HepG2 (cell line): ENCODE results near the gene CHFR.

Source experiments
- BCLAF1 ChIP-seq: fragments of 450-650 bp; IDR thresholded peaks from 2 replicates; pipeline ENCODE4 v1.6.1; 2017; ENCODE audit warnings: mild to moderate bottlenecking
- CREM ChIP-seq, 2 experiments: sonication (generic) in 1 of 2; formaldehyde crosslinking in 1 of 2; IDR thresholded peaks; 2 replicates each; pipeline versions ENCODE4 v1.4.0 to v1.6.1; 2016 to 2020; ENCODE audit warnings: antibody characterized with exemption in 1 of 2, mild to moderate bottlenecking in 1 of 2, missing genetic modification reagents in 1 of 2
- HCFC1 ChIP-seq: fragments of 150-350 bp; IDR thresholded peaks from 2 replicates; pipeline ENCODE4 v1.6.1; 2014; ENCODE audit warnings: low read depth, low read length
- HNF4A ChIP-seq: sonication (generic); formaldehyde crosslinking; IDR thresholded peaks from 2 replicates; pipeline ENCODE4 v1.4.0; 2020; ENCODE audit warnings: missing genetic modification reagents
- IKZF1 ChIP-seq: fragments of 450-650 bp; IDR thresholded peaks from 2 replicates; pipeline ENCODE4 v1.7.1; 2016
- JUN ChIP-seq: sonication (generic); formaldehyde crosslinking; IDR thresholded peaks from 2 replicates; pipeline ENCODE4 v1.4.0; 2020; ENCODE audit warnings: mild to moderate bottlenecking, missing genetic modification reagents
- JUND ChIP-seq: sonication (generic); formaldehyde crosslinking; IDR thresholded peaks from 2 replicates; pipeline ENCODE4 v1.8.0; 2022; ENCODE audit warnings: mild to moderate bottlenecking, missing genetic modification reagents
- POLR2A ChIP-seq, 2 experiments: IDR thresholded peaks; 2 replicates each; pipeline ENCODE4 v1.6.1; 2011; ENCODE audit warnings: low read depth in 2 of 2, low read length in 2 of 2, mild to moderate bottlenecking in 1 of 2, moderate library complexity in 1 of 2; ENCODE audit not compliant: insufficient read depth in 1 of 2
- ZBTB20 ChIP-seq: sonication (generic); formaldehyde crosslinking; IDR thresholded peaks from 2 replicates; pipeline ENCODE4 v1.8.1; 2023; ENCODE audit warnings: missing genetic modification reagents, low read depth, mild to moderate bottlenecking, borderline replicate concordance
- TF ChIP-seq, protein P1 (sequence below): sonication (generic); formaldehyde crosslinking; IDR thresholded peaks from 2 replicates; pipeline ENCODE4 v1.4.0; 2020; ENCODE audit warnings: missing genetic modification reagents, borderline replicate concordance
- TF ChIP-seq, protein P2 (sequence below): sonication (generic); formaldehyde crosslinking; IDR thresholded peaks from 2 replicates; pipeline ENCODE4 v1.5.0; 2020; ENCODE audit warnings: mild to moderate bottlenecking, missing genetic modification reagents, moderate library complexity
- TF ChIP-seq, protein P3 (sequence below): sonication (generic); formaldehyde crosslinking; IDR thresholded peaks from 2 replicates; pipeline ENCODE4 v1.5.0; 2020; ENCODE audit warnings: missing genetic modification reagents

- TF ChIP-seq JUN (CRISPR knock-in tag) (no peak), BCLAF1 (no peak), JUND (CRISPR knock-in tag) (no peak), HNF4A (CRISPR knock-in tag) (no peak), POLR2A (IDR thresholded peaks at IDR 0.05; ENCODE audit: insufficient read depth in 1 of 2, low read depth in 2 of 2, low read length in 2 of 2) (no peak), HCFC1 (no peak), ZBTB20 (CRISPR knock-in tag) (no peak), IKZF1 (no peak), CREM (IDR thresholded peaks at IDR 0.05) (no peak), CREM (CRISPR knock-in tag; IDR thresholded peaks at IDR 0.05) (no peak)
- TF ChIP-seq, protein P1, sequence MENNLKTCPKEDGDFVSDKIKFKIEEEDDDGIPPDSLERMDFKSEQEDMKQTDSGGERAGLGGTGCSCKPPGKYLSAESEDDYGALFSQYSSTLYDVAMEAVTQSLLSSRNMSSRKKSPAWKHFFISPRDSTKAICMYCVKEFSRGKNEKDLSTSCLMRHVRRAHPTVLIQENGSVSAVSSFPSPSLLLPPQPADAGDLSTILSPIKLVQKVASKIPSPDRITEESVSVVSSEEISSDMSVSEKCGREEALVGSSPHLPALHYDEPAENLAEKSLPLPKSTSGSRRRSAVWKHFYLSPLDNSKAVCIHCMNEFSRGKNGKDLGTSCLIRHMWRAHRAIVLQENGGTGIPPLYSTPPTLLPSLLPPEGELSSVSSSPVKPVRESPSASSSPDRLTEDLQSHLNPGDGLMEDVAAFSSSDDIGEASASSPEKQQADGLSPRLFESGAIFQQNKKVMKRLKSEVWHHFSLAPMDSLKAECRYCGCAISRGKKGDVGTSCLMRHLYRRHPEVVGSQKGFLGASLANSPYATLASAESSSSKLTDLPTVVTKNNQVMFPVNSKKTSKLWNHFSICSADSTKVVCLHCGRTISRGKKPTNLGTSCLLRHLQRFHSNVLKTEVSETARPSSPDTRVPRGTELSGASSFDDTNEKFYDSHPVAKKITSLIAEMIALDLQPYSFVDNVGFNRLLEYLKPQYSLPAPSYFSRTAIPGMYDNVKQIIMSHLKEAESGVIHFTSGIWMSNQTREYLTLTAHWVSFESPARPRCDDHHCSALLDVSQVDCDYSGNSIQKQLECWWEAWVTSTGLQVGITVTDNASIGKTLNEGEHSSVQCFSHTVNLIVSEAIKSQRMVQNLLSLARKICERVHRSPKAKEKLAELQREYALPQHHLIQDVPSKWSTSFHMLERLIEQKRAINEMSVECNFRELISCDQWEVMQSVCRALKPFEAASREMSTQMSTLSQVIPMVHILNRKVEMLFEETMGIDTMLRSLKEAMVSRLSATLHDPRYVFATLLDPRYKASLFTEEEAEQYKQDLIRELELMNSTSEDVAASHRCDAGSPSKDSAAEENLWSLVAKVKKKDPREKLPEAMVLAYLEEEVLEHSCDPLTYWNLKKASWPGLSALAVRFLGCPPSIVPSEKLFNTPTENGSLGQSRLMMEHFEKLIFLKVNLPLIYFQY (CRISPR knock-in tag), result no peak
- TF ChIP-seq, protein P2, sequence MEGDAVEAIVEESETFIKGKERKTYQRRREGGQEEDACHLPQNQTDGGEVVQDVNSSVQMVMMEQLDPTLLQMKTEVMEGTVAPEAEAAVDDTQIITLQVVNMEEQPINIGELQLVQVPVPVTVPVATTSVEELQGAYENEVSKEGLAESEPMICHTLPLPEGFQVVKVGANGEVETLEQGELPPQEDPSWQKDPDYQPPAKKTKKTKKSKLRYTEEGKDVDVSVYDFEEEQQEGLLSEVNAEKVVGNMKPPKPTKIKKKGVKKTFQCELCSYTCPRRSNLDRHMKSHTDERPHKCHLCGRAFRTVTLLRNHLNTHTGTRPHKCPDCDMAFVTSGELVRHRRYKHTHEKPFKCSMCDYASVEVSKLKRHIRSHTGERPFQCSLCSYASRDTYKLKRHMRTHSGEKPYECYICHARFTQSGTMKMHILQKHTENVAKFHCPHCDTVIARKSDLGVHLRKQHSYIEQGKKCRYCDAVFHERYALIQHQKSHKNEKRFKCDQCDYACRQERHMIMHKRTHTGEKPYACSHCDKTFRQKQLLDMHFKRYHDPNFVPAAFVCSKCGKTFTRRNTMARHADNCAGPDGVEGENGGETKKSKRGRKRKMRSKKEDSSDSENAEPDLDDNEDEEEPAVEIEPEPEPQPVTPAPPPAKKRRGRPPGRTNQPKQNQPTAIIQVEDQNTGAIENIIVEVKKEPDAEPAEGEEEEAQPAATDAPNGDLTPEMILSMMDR, result no peak
- TF ChIP-seq, protein P3, sequence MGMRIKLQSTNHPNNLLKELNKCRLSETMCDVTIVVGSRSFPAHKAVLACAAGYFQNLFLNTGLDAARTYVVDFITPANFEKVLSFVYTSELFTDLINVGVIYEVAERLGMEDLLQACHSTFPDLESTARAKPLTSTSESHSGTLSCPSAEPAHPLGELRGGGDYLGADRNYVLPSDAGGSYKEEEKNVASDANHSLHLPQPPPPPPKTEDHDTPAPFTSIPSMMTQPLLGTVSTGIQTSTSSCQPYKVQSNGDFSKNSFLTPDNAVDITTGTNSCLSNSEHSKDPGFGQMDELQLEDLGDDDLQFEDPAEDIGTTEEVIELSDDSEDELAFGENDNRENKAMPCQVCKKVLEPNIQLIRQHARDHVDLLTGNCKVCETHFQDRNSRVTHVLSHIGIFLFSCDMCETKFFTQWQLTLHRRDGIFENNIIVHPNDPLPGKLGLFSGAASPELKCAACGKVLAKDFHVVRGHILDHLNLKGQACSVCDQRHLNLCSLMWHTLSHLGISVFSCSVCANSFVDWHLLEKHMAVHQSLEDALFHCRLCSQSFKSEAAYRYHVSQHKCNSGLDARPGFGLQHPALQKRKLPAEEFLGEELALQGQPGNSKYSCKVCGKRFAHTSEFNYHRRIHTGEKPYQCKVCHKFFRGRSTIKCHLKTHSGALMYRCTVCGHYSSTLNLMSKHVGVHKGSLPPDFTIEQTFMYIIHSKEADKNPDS (CRISPR knock-in tag), result no peak
Measured at GRCh38 chr12:132886529-132887477, 602 bp downstream of the CHFR start.
